GM12878 (cell line): ENCODE data around the gene CATSPERZ. TPM values are rescaled to one million over a fixed set of nuclear protein-coding genes. Genes with fewer than 3 reads are reported as not detected.

Source experiments
- ATAC-seq: fragments of 200-7000 bp; cut with Tn5 transposase; 3 replicates; pipeline ENCODE4 v1.9.1; 2020; ENCODE audit warnings: mild to moderate bottlenecking, moderate library complexity
- BruUV-seq: library from RNA; stranded (reverse); fragments of 400-500 nt; replicated peaks from 2 replicates; lab custom pipeline; 2021; lab: Mats Ljungman, UMichigan
- CTCF ChIA-PET: fragments of 300-600 bp; sonication (Branson Sonifier 250); formaldehyde crosslinking; extraction: SDS; loops from one replicate; lab custom pipeline; 2021; ENCODE audit warnings: inconsistent platforms; lab: Yijun Ruan, JAX
- POLR2A ChIA-PET: fragments of 350-600 bp; formaldehyde crosslinking; extraction: SDS; loops from one replicate; lab custom pipeline; 2021; ENCODE audit warnings: inconsistent platforms; lab: Charles Lee
- RAD21 ChIA-PET: fragments of 300-600 bp; sonication (Branson Sonifier 250); formaldehyde crosslinking; loops from one replicate; lab custom pipeline; 2023; ENCODE audit warnings: antibody characterized with exemption; ENCODE audit not compliant: unreplicated experiment; lab: Charles Lee
- SMC1A ChIA-PET: fragments of 300-600 bp; sonication (Branson Sonifier 250); formaldehyde crosslinking; loops from one replicate; lab custom pipeline; 2023; ENCODE audit not compliant: unreplicated experiment, uncharacterized antibody; lab: Charles Lee
- DNase-seq: peaks from one replicate; pipeline ENCODE4 v3.0.0-alpha.2; 2011; ENCODE audit warnings: low read depth, low spot score
- FAIRE-seq: peaks from 3 replicates; lab custom pipeline; 2011; peaks lifted over from hg19 to GRCh38; lab: Jason Lieb, UNC
- H2AFZ ChIP-seq: 2 replicates; pipeline ENCODE4 v1.6.0; 2011; ENCODE audit warnings: low read depth, low read length, control low read depth; ENCODE audit not compliant: control insufficient read depth
- H3K27ac ChIP-seq: 2 replicates; pipeline ENCODE4 v1.5.1; 2011; ENCODE audit warnings: control low read depth; ENCODE audit not compliant: control insufficient read depth, insufficient read depth
- H3K27me3 ChIP-seq, 2 experiments: replicated peaks in 1 of 2; 2 replicates each; pipeline versions ENCODE4 v1.6.0 to v1.6.1; 2011; ENCODE audit warnings: low read length in 1 of 2; ENCODE audit not compliant: control insufficient read depth in 2 of 2, insufficient read depth in 2 of 2
- H3K36me3 ChIP-seq, 2 experiments: 2 replicates each; pipeline ENCODE4 v1.5.1; 2011; ENCODE audit warnings: low read length in 1 of 2; ENCODE audit not compliant: control insufficient read depth in 2 of 2, insufficient read depth in 2 of 2
- H3K4me1 ChIP-seq: 2 replicates; pipeline ENCODE4 v1.6.1; 2011; ENCODE audit warnings: mild to moderate bottlenecking, low read length, moderate library complexity, mixed read lengths; ENCODE audit not compliant: control insufficient read depth, insufficient read depth
- H3K4me2 ChIP-seq: 2 replicates; pipeline ENCODE4 v1.6.0; 2011; ENCODE audit warnings: control low read depth; ENCODE audit not compliant: control insufficient read depth, insufficient read depth
- H3K4me3 ChIP-seq: fragments of 200-600 bp; sonication (generic); 2 replicates; pipeline ENCODE4 v1.5.1; 2016
- H3K79me2 ChIP-seq: 2 replicates; pipeline ENCODE4 v1.6.0; 2011; ENCODE audit warnings: low read length; ENCODE audit not compliant: control insufficient read depth, insufficient read depth
- H3K9ac ChIP-seq: 2 replicates; pipeline ENCODE4 v1.8.0; 2011; ENCODE audit warnings: low read length, control low read depth, mixed read lengths; ENCODE audit not compliant: control insufficient read depth, insufficient read depth
- H3K9me3 ChIP-seq: replicated peaks from 3 replicates; pipeline ENCODE4 v1.5.1; 2011; ENCODE audit warnings: mild to moderate bottlenecking, low read length; ENCODE audit not compliant: control insufficient read depth, insufficient read depth
- H4K20me1 ChIP-seq: 2 replicates; pipeline ENCODE4 v1.6.0; 2011; ENCODE audit not compliant: control insufficient read depth, insufficient read depth
- ZNF592 ChIP-seq: fragments of 450-650 bp; IDR thresholded peaks from 2 replicates; pipeline ENCODE4 v1.6.1; 2017; ENCODE audit warnings: mild to moderate bottlenecking, moderate library complexity
- WGBS: methylation state at CpG from one replicate; pipeline ENCODE4 v1.1.6; 2016; ENCODE audit warnings: low lambda C conversion rate; ENCODE audit not compliant: insufficient replicate concordance, insufficient coverage; ENCODE audit errors: missing lambda C conversion rate; 5-methylcytosine and 5-hydroxymethylcytosine counted together
- in situ Hi-C: fragments of 300-500 bp; cut with MboI; formaldehyde crosslinking; loops from 9 replicates; pipeline ENCODE4 v1.14.3; 2018; ENCODE audit warnings: mixed read lengths
- intact Hi-C: fragments of 100-400 bp; cut with micrococcal nuclease; formaldehyde crosslinking; loops from one replicate; pipeline ENCODE4 v1.14.2; 2022; ENCODE audit not compliant: unreplicated experiment
- polyA plus RNA-seq, 11 experiments: library from polyadenylated mRNA; depleted of rRNA in 4 of 11; unstranded in 6 of 11; stranded (reverse) in 5 of 11; fragments of >200 nt; fragmentation: Nextera tagmentation in 4 of 11; fragmentation: Illumina TruSeq in 1 of 11; extraction: Ambion mirVana in 4 of 11; extraction: Trizol in 1 of 11; gene quantifications; 1 replicate in 1 of 11; 2 replicates in 10 of 11; pipeline versions ENCODE4 v1.2.1 to v1.2.3, GENCODE V29; 2011 to 2016; ENCODE audit warnings: inconsistent platforms in 2 of 11, missing spikeins in 2 of 11, low read depth in 1 of 11
- total RNA-seq, 4 experiments: library from RNA; depleted of rRNA in 3 of 4; stranded (reverse); fragments of >200 nt in 3 of 4; fragmentation: Illumina TruSeq in 1 of 4; extraction: Trizol in 1 of 4; gene quantifications; 2 replicates each; pipeline versions ENCODE4 v1.2.1 to v1.2.3, GENCODE V29; 2013 to 2021

Gene CATSPERZ
- total and polyA plus RNA-seq, 10 of the 15 experiments (the other 5 are each of a cell fraction or from before 2014, with no cell fraction given): 0.12 to 0.31 TPM; not detected in 8

- Histone ChIP-seq H3K9ac (no peak overlapping the region), H3K4me1 (peaks cover 16% of the 10 kb centered on the region), H3K4me2 (no peak overlapping the region), H3K36me3 (peaks cover 8 to 13% of the 10 kb centered on the region in 2 experiments; a peak in 3 of 4 replicates), H4K20me1 (no peaks in the 10 kb centered on the region; the same call in 1 of the 2 replicates), H3K27me3 (no peaks in the 10 kb centered on the region), H3K4me3 (no peak overlapping the region), H3K9me3 (no peaks in the 10 kb centered on the region), H3K79me2 (peaks cover 15% of the 10 kb centered on the region)
- intact Hi-C loops: no loop called here
- in situ Hi-C loops: no loop called here
- no TSS peak for BruUV-seq
- DNase-seq (no peak), FAIRE-seq (no peak)
- ChIA-PET RAD21 (no interaction called here), SMC1A (no interaction called here), CTCF (interaction anchor here (1.0 to 2.7 kb wide), 5 partner anchors 10 to 40 kb away, joined by 4 to 13 read pairs (median 4); partner anchors contain the start of genes ESRRA, PRDX5 and TRMT112)
- no peak for TF ChIP-seq ZNF592
- TF ChIP-seq, all 136 proteins: peak for 0
- H3K27ac ChIP-seq: no peak overlapping the region
- no peak overlapping the region for H2AFZ ChIP-seq
- POLR2A ChIA-PET: interaction anchor here (0.9 kb wide), 1 partner anchor 10 kb away, joined by 3 read pairs; no protein-coding TSS in a partner anchor
- 99% methylated on average over 27 of the region's 28 CpGs for WGBS
- ATAC-seq: no peak
Measured at GRCh38 chr11:64344787-64345186, 44.6 kb downstream of the CATSPERZ start.
